Stimulated activated CD4-positive, alpha-beta T cell treated with anti-CD3 and anti-CD28 coated beads, Interleukin-1b, Interleukin-23, amount 100 ng/mL, for 24 hours (primary cell): ENCODE data around the gene PRKN.
"Not testable (repeated sequence)": the region's sequence is repeated elsewhere in the genome, so short reads cannot be mapped to it uniquely, and the experiment has no call there.

Experiments used
- DNase-seq, 4 experiments: peaks; one replicate each; pipeline ENCODE4 v3.0.0-alpha.2; 2020; ENCODE audit warnings: low read depth in 4 of 4, low spot score in 1 of 4

The PRKN gene

GRCh38 chr6:162679681-162680080, 47.9 kb downstream of the PRKN start:
- DNase-seq, result no peak

GRCh38 chr6:162678896-162679295, 48.7 kb downstream of the PRKN start:
- DNase-seq, result not testable (repeated sequence)

GRCh38 chr6:162675503-162675902, 52.1 kb downstream of the PRKN start:
- DNase-seq, result no peak

- DNase-seq, result no peak
Measured at GRCh38 chr6:162674452-162674851, 53.1 kb downstream of the PRKN start.

GRCh38 chr6:162671580-162672165, 55.9 kb downstream of the PRKN start:
- no peak for DNase-seq

DNA sequence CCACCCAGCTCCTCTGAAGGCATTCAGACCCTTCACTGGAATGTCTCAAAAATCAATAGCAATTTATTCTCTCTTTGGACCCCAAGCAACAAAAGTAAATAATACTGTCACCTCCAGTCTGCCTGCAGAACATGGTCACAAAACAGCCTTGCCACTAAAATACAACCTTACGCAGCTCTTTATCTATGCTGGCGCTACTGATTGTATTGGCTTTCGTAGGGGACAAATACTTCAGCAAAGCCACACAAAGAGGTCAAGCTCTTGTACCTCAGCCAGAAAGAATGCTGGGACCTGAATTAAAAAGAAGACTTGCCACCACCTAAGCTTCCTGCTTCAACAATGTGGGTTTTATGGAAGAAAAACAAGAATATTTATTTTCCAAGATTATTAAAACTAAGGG, 57.2 kb downstream of the PRKN start:
- no peak for DNase-seq

DNA sequence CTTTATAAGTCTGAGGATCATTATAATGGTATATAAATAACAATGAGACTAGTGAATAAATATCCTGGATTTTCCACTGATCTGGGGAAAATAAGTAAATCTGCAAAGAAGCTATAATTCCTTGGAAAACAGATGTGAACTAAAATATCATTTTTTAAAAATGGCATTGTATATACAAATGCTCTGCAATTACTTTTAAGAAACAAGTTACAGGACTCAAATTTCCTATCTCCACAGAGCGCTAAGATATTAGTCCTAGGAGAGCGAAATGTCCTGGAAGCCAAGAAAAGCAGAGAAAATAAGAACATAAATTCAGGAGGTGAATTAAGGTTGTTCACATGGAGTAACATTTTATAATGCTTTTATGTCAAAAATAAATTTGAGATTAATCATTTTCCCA, 61.3 kb downstream of the PRKN start:
- DNase-seq, result no peak

GRCh38 chr6:162653808-162654207, 73.8 kb downstream of the PRKN start:
- no peak for DNase-seq

GRCh38 chr6:162651505-162651904, 76.1 kb downstream of the PRKN start:
- DNase-seq, result no peak

DNA sequence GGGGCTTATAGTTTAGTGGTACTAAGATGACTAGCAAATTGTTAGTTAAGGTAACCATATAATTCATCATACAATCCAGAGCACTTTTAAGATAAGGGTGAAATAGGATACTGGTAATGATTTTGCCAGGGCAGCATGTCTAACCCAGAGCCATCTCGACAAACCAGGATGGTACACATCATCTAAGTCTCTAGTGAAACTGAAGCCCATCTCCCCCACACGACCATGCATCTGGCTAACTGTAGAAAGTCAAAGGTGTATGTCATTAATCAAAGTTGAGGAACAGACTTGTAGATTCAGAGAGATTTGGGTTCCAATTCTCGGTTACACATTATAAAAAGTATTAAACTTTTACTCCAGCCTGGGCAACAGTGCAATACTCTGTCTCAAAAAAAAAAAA, 78.3 kb downstream of the PRKN start:
- no peak for DNase-seq

DNA sequence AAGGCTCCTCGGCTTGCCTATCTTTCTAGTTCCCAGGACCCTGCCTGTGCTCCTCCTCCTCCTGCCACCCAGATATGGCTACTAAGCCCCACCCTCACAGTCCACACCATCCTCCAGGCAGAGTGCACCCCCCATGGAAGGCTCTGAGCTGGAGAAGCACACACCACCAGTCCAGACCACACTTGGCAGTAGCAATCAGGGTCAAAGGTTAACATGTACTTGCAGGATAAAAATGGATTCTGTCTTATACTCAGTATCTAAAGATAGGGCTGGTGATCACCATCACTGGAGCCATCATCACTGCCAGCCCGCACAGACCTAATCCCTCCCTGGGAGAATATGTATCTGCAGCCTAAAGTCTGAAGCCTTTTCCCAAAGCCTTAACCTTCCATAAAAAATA, 83.4 kb downstream of the PRKN start:
- no peak for DNase-seq

GRCh38 chr6:162640756-162641155, 86.8 kb downstream of the PRKN start:
- DNase-seq, result no peak

DNA sequence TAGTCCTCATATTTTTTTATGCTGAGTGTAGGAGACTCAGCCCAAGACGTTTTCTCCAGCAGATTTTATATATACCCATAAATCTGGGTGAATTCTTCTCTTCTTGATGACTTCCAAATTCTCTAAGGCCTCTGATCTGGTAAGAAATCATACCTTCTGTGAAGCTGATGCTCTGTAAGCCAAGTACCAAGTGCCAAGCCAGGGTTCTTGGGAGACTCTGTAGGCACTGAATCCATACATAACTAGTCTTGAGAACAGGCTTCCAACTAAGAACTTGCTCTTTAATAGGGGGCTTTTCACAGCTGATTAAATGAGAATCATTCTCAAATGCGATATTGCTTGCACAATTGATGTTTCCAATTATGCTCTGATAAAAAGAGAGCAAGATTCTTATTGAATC, 87.6 kb downstream of the PRKN start:
- no peak for DNase-seq

- DNase-seq, result no peak
Measured at GRCh38 chr6:162638931-162639574, 88.5 kb downstream of the PRKN start.

GRCh38 chr6:162637317-162637716, 90.2 kb downstream of the PRKN start:
- DNase-seq, result no peak

GRCh38 chr6:162636167-162636566, 91.4 kb downstream of the PRKN start:
- DNase-seq, result no peak

- DNase-seq, result no peak
Measured at GRCh38 chr6:162631546-162631945, 96.0 kb downstream of the PRKN start.

DNA sequence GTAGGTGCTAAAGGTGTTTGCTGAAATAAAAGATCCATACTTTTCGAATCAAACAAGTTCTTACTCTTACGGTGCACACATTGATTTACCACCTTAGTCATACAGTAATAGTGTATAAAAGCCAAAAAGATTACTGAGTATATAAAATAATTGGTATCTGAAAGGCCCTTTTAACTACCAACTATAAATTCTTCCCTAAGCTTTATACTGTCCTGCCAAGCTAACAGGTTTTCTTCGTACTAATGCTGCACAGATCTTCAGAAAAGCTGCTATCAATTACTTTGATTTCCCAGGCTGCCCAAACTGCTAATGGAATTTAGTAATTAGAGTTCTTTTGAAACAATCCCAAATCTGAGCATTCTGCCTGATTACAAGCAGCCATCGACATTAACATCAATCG, 97.5 kb downstream of the PRKN start:
- no peak for DNase-seq

- DNase-seq, result no peak
Measured at GRCh38 chr6:162627825-162628224, 99.7 kb downstream of the PRKN start.

- DNase-seq, result no peak
Measured at GRCh38 chr6:162627362-162627761, 100.2 kb downstream of the PRKN start.

GRCh38 chr6:162626869-162627268, 100.7 kb downstream of the PRKN start:
- DNase-seq, result no peak

DNA sequence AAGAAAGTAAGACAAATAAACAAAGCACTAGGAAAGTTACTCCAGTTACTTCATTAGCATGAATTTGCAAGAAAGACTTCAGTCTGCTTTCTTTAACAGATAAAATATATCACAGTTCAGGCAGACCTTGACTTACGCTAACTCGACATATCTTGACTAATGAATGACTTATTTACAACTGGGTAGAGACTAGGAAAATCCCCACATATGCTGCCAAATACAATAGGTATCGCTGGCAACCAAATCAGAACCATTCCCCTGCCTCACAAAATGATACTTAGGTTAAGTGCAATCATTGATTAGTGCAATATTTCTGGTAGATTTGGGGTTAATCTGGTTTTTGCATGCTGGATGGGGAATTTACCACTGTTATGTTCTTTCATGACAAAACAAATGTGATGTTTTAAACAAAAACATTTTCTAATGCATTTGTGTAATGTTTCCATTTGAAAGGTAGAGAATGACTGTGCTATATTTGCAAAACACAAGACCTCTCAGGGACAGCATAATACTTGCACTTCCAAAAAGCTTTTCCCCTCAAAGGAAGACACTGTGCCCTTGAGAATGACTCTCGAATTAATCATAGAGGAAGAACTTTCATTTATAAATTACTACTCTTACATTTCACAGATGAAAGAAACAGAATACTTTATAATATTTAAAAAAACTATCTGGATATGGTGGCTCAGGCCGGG, 101.6 kb downstream of the PRKN start:
- DNase-seq, result no peak

DNA sequence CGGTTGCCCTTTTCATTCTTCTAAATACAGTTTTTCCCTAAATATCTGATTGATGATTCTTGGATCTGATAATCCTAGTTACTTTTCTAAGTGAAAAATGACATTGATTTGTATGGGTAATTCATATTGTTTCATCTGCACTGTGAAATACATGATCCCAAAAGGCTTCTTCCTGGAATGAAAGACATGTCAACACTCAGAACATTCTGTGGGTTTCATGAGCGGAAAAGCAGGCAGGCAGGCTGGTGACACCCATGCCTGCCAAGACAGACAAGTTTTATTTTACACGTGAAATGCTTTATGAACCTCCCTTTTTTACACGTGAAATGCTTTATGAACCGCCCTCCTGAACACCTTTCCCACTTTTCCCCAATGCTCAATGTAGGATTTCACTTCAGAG, 105.0 kb downstream of the PRKN start:
- DNase-seq, result no peak
